ENCODE results near the gene DLG2.
"Not testable (repeated sequence)": the region's sequence is repeated elsewhere in the genome, so short reads cannot be mapped to it uniquely, and the experiment has no call there.

Gene DLG2

DNA sequence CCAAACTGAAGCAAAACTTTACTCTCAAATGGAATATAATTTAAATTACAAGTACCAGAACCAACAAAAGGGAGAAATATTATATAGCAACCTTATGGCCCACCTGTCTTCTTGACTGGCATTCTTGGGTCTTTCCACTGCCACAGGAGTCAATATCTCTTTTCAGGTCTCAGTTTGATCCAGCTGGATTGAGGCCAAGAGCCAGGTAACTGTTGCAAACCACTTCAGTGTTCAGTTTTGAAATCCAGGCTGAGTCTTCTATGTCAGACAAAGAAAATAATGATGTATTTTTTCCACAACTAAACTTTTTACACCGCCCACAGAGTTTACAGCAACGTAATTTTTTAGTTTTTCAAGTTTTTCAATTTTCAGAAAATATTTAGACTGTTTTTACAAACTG is 648 bp downstream of the DLG2 start:
- no peak overlapping the region for H3K4me3 ChIP-seq (ENCODE audit: low read depth, low read length)
- H3K27ac ChIP-seq = no peak overlapping the region
- H3K9me3 ChIP-seq (ENCODE audit: severe bottlenecking) = no peaks in the 10 kb centered on the region
- no peak for DNase-seq
- H3K27me3 ChIP-seq (ENCODE audit: insufficient read depth, low read depth, severe bottlenecking) = no peaks in the 10 kb centered on the region
- TF ChIP-seq, protein P1, sequence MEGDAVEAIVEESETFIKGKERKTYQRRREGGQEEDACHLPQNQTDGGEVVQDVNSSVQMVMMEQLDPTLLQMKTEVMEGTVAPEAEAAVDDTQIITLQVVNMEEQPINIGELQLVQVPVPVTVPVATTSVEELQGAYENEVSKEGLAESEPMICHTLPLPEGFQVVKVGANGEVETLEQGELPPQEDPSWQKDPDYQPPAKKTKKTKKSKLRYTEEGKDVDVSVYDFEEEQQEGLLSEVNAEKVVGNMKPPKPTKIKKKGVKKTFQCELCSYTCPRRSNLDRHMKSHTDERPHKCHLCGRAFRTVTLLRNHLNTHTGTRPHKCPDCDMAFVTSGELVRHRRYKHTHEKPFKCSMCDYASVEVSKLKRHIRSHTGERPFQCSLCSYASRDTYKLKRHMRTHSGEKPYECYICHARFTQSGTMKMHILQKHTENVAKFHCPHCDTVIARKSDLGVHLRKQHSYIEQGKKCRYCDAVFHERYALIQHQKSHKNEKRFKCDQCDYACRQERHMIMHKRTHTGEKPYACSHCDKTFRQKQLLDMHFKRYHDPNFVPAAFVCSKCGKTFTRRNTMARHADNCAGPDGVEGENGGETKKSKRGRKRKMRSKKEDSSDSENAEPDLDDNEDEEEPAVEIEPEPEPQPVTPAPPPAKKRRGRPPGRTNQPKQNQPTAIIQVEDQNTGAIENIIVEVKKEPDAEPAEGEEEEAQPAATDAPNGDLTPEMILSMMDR (IDR thresholded peaks at IDR 0.05; ENCODE audit: low read depth, low read length) = no peak
- 0 out of 2 replicates have a peak, but pooled peaks cover 8% of the 10 kb centered on the region for H3K36me3 ChIP-seq

DNA sequence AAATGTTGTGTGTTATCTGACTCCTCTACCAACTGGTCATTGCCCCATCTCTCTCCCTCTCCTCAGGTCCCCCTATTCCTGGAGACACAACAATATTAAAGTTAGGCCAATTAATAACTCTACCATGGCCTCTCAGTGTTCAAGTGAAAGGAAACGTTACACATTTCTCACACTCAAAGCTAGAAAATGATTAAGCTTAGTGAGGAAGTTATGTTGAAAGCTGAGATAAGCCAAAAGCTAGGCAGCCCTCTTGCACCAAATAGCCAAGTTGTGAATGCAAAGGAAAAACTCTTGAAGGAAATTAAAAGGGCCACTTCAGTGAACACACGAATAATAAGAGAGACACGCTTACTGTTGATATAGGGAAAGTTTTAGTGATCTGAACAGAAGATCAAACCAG is 6.9 kb downstream of the DLG2 start:
- H3K27ac ChIP-seq = no peak overlapping the region
- no peaks in the 10 kb centered on the region for H3K36me3 ChIP-seq
- DNase-seq = no peak
- H3K9me3 ChIP-seq (ENCODE audit: severe bottlenecking) = no peaks in the 10 kb centered on the region
- TF ChIP-seq, protein P1 (IDR thresholded peaks at IDR 0.05; ENCODE audit: low read depth, low read length) = no peak
- no peaks in the 10 kb centered on the region for H3K27me3 ChIP-seq (ENCODE audit: insufficient read depth, low read depth, severe bottlenecking)
- no peak overlapping the region for H3K4me3 ChIP-seq (ENCODE audit: low read depth, low read length)

DNA sequence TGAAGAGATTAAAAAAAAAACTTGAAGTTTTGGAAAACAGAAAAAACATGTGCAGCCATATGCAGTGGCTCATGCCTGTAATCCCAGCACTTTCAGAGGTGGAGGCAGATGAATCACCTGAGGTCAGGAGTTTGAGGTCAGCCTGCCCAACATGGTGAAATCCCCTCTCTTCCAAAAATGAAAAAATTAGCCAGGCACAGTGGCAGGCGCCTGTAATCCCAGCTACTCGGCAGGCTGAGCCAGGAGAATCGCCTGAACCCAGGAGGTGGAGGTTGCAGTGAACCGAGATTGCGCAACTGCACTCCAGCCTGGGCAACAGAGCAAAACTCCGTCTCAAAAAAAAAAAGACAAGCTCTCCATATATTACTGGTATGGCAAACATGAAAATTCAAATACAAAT is 7.6 kb downstream of the DLG2 start:
- TF ChIP-seq, protein P1 (IDR thresholded peaks at IDR 0.05; ENCODE audit: low read depth, low read length) = no peak
- no peaks in the 10 kb centered on the region for H3K9me3 ChIP-seq (ENCODE audit: severe bottlenecking)
- no peak overlapping the region for H3K27ac ChIP-seq
- no peaks in the 10 kb centered on the region for H3K36me3 ChIP-seq
- DNase-seq = no peak
- H3K4me3 ChIP-seq (ENCODE audit: low read depth, low read length) = no peak overlapping the region
- H3K27me3 ChIP-seq (ENCODE audit: insufficient read depth, low read depth, severe bottlenecking) = no peaks in the 10 kb centered on the region

DNA sequence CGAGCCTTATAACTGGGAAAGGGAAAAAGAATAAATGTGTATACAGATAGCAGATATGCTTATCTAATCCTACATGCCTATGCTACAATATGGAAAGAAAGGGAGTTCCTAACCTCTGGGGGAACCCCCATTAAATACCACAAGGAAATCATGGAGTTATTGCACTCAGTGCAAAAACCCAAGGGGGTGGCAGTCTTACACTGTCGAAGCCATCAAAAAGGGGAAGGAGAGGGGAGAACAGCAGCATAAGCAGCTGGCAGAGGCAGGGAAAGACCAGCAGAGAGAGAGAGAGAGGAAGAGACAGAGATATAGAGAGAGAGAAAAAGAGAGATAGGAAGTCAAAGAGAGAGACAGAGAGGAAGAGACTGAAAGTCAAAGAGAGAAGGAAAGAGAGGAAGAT is 15.5 kb downstream of the DLG2 start:
- not testable (repeated sequence) for H3K36me3 ChIP-seq; H3K27me3 ChIP-seq (ENCODE audit: insufficient read depth, low read depth, severe bottlenecking); H3K27ac ChIP-seq; H3K4me3 ChIP-seq (ENCODE audit: low read depth, low read length); DNase-seq; H3K9me3 ChIP-seq (ENCODE audit: severe bottlenecking)

DNA sequence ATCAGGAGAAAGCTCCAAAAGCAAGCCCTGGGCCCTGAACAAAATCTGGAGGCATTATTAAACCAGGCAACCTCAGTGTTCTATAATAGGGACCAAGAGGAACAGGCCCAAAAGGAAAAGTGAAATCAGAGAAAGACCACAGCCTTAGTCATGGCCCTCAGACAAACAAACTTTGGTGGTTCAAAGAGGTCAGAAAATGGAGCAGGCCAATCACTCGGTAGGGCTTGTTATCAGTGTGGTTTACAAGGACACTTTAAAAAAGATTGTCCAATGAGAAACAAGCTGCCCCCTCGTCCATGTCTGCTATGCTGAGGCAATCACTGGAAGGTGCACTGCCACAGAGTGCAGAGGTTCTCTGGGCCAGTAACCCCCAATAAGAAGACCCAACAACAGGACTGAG is 17.9 kb downstream of the DLG2 start:
- not testable (repeated sequence) for H3K27ac ChIP-seq; H3K4me3 ChIP-seq (ENCODE audit: low read depth, low read length); H3K9me3 ChIP-seq (ENCODE audit: severe bottlenecking); H3K27me3 ChIP-seq (ENCODE audit: insufficient read depth, low read depth, severe bottlenecking); H3K36me3 ChIP-seq; DNase-seq

DNA sequence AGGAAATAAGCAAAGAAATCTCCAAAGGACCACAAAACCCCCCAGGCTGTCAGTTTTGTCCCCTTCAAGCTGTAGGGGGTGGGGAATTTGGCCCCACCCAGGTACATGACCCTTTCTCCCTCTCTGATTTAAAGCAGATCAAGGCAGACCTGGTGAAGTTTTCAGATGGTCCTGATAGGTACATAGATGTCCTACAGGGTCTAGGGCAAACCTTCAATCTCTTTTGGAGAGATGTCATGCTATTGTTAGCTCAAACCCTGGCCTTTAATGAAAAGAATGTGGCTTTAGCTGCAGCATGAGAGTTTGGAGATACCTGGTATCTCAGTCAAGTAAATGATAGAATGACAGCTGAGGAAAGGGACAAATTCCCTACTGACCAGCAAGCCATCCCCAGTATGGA is 18.5 kb downstream of the DLG2 start:
- not testable (repeated sequence) for H3K4me3 ChIP-seq (ENCODE audit: low read depth, low read length); H3K27me3 ChIP-seq (ENCODE audit: insufficient read depth, low read depth, severe bottlenecking); DNase-seq; H3K27ac ChIP-seq; H3K9me3 ChIP-seq (ENCODE audit: severe bottlenecking); H3K36me3 ChIP-seq

DNA sequence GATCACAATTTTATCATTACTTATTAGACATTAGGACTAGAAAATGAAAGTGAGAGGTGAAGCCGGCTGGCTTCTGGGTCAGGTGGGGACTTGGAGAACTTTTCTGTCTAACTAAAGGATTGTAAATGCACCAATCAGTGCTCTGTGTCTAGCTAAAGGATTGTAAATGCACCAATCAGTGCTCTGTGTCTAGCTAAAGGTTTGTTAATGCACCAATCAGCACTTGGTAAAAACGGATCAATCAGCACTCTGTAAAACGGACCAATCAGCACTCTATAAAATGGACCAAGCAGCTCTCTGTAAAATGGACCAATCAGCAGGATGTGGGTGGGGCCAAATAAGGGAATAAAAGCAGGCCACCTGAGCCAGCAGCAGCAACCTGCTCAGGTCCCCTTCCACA is 20.9 kb downstream of the DLG2 start:
- not testable (repeated sequence) for H3K27ac ChIP-seq; H3K36me3 ChIP-seq; H3K27me3 ChIP-seq (ENCODE audit: insufficient read depth, low read depth, severe bottlenecking); H3K4me3 ChIP-seq (ENCODE audit: low read depth, low read length); DNase-seq; H3K9me3 ChIP-seq (ENCODE audit: severe bottlenecking)

DNA sequence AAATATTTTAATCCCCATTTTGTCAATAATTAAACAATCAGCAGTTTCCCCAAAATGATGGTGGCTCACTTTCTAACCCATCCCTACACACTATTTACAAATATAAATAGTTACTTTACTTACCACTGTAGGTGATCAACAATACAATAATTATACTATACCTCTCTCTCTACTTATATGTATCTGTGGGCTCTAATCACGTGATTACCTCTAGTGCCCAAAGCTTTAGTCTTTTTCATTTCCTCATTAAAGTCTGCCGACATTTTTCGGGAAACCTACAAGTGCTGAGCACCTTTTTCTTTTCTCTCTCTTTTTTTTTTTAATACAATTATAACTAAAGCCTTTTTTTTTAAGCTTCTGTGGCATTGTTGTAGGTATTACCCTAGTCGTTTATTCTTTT is 23.9 kb downstream of the DLG2 start:
- Histone ChIP-seq H3K9me3 (ENCODE audit: severe bottlenecking) (no peaks in the 10 kb centered on the region), H3K36me3 (no peaks in the 10 kb centered on the region), H3K4me3 (ENCODE audit: low read depth, low read length) (no peak overlapping the region), H3K27ac (no peak overlapping the region), H3K27me3 (ENCODE audit: insufficient read depth, low read depth, severe bottlenecking) (no peaks in the 10 kb centered on the region)
- no peak for DNase-seq
- TF ChIP-seq, protein P1 (IDR thresholded peaks at IDR 0.05; ENCODE audit: low read depth, low read length) = no peak

All from WERI-Rb-1 (cell line).